Airway epithelial cell (primary cell): Measurements from ENCODE around the gene TMEM101. TPM values are rescaled to one million over a fixed set of nuclear protein-coding genes. Genes with fewer than 3 reads are reported as not detected.

Source experiments
- total RNA-seq: library from RNA; depleted of rRNA; stranded (reverse); fragments of >200 nt; gene quantifications from 2 replicates; pipeline ENCODE4 v1.2.3, GENCODE V29; 2015

The TMEM101 gene
- 51.8 and 70.0 TPM in 2 replicates for total RNA-seq

DNA sequence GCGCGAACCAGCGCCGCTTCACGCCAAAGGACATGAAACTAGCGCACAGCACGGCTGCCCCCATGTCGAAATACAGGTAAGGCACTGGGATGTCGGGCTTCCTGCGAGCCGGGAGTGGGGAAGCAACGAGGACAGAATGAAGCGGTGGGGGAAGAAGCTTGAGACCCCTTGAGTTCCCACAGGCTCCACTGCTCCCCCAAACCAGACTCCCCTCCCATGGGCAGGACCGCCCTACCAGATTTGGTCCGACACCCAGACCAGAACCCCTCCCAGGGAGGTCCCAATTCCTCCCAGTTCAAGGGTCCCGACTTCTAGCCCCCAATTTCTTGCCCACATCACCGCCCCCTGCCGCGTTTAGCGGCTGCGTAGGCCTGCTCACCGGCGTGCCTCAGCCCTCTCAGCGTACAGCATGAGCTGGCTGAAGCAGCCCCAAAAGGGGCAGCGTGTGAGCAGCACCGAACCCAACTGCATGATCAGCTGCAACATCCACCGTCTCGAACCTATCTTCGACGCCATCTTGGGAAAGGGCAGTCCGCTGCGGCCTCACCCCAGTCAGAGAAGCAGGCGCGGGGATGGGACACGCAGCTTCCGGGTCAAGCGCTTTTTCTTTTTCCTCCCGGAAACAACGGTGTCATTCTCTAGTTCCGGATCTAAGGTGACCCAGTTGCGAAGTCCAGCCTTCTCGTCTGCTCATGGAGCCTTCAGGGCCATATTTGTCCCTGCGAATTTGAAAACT, at the start of gene TMEM101:
Gene TMEM101, minus strand, starts transcription at position 527 of the 736 bp plus-strand sequence. Its CDS starts 11 bp downstream, at position 516.

DNA sequence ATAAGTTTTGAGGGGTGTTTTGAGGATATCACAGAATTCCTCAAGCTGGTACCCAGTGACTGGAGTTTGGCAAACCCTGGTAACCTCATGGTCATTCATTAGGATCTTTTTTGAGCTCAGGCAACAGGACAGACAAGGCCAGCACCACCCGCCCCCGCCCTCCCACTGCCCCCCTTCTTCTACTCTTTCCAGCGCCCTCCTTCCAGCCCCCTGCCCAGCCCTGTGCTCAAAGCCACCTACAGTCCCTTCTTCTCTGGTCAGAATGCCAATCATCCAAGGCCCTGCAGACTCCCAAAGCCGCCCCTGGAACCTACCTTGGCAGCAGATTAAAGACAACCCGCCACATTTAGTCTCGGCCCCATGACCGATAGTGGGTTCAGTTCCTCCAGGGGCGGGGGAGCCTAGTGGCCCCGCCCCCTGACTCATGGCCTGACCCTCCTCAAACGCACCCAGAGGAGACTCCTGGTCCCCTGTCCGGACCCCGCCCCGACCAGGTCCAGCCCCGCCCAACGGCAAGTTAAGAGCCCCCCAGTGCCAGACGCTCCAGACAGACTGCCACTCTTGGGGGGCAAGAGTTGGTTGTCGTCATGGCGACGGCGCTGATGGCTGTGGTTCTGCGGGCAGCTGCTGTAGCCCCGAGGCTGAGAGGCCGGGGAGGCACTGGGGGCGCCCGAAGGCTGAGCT, 10.5 kb downstream of the TMEM101 start, which contains the start of gene NAGS:
Gene NAGS, plus strand, starts transcription at position 546 of the 684 bp plus-strand sequence. Its CDS starts 42 bp downstream, at position 588.

Other genes with a start within 250 kb of the TMEM101 start
- 15.0 and 20.6 TPM in 2 replicates for gene DUSP3, start 236.0 kb downstream of the TMEM101 start, total RNA-seq
- gene CFAP97D1, start 234.5 kb downstream of the TMEM101 start, total RNA-seq = not detected in 2 replicates
- gene MPP3, start 181.8 kb downstream of the TMEM101 start, total RNA-seq = 4.6 and 4.9 TPM in 2 replicates
- not detected in 2 replicates for gene CD300LG, start 167.8 kb downstream of the TMEM101 start, total RNA-seq
- gene MPP2, start 107.4 kb downstream of the TMEM101 start, total RNA-seq = 1.3 and 1.8 TPM in 2 replicates
- gene PPY, start 72.5 kb downstream of the TMEM101 start, total RNA-seq = not detected in 2 replicates
- not detected in 2 replicates for gene PYY, start 61.0 kb downstream of the TMEM101 start, total RNA-seq
- 6.2 and 10.6 TPM in 2 replicates for gene NAGS, start 10.3 kb downstream of the TMEM101 start, total RNA-seq
- 42.0 and 66.4 TPM in 2 replicates for gene LSM12, start 51.7 kb upstream of the TMEM101 start, total RNA-seq
- gene G6PC3, start 55.8 kb upstream of the TMEM101 start, total RNA-seq = 35.4 and 50.6 TPM in 2 replicates
- gene HDAC5, start 108.7 kb upstream of the TMEM101 start, total RNA-seq = 35.1 and 54.8 TPM in 2 replicates
- 5.0 and 9.4 TPM in 2 replicates for gene HROB, start 127.0 kb upstream of the TMEM101 start, total RNA-seq
- not detected in 2 replicates for gene ASB16, start 155.7 kb upstream of the TMEM101 start, total RNA-seq
- gene TMUB2, start 172.0 kb upstream of the TMEM101 start, total RNA-seq = 19.0 and 28.1 TPM in 2 replicates
- gene ATXN7L3, start 184.9 kb upstream of the TMEM101 start, total RNA-seq = 34.2 and 53.6 TPM in 2 replicates
- gene UBTF, start 204.7 kb upstream of the TMEM101 start, total RNA-seq = 41.1 and 42.3 TPM in 2 replicates